GM21576 (cell line): Measurements from ENCODE around the gene HTR4.

Experiments used
- ATAC-seq: cut with Tn5 transposase; IDR thresholded peaks from one replicate; pipeline ENCODE4 v1.9.1; 2021; ENCODE audit warnings: mild to moderate bottlenecking, moderate library complexity; ENCODE audit not compliant: unreplicated experiment

HTR4 gene

GRCh38 chr5:148615644-148616275 lies 38.6 kb downstream of the HTR4 start:
- ATAC-seq: no peak

GRCh38 chr5:148607406-148607805 lies 46.9 kb downstream of the HTR4 start:
- ATAC-seq: no peak

GRCh38 chr5:148606296-148606695 lies 48.0 kb downstream of the HTR4 start:
- ATAC-seq: no peak

GRCh38 chr5:148599187-148599586 lies 55.1 kb downstream of the HTR4 start:
- no peak for ATAC-seq

- ATAC-seq: no peak
Observed at GRCh38 chr5:148595697-148596096, 58.6 kb downstream of the HTR4 start.

- no peak for ATAC-seq
Observed at GRCh38 chr5:148586796-148587195, 67.5 kb downstream of the HTR4 start.

GRCh38 chr5:148585988-148586387 lies 68.3 kb downstream of the HTR4 start:
- no peak for ATAC-seq

GRCh38 chr5:148584103-148584502 lies 70.2 kb downstream of the HTR4 start:
- no peak for ATAC-seq

GRCh38 chr5:148583421-148583965 lies 70.8 kb downstream of the HTR4 start:
- ATAC-seq: no peak

- ATAC-seq: no peak
Observed at GRCh38 chr5:148574167-148574566, 80.2 kb downstream of the HTR4 start.

GRCh38 chr5:148573374-148573773 lies 81.0 kb downstream of the HTR4 start:
- ATAC-seq: no peak

- no peak for ATAC-seq
Observed at GRCh38 chr5:148569948-148570347, 84.4 kb downstream of the HTR4 start.

GRCh38 chr5:148565148-148565547 lies 89.2 kb downstream of the HTR4 start:
- no peak for ATAC-seq

- ATAC-seq: no peak
Observed at GRCh38 chr5:148563021-148563420, 91.3 kb downstream of the HTR4 start.

GRCh38 chr5:148561801-148562311 lies 92.5 kb downstream of the HTR4 start:
- ATAC-seq: no peak

GRCh38 chr5:148559461-148559860 lies 94.9 kb downstream of the HTR4 start:
- ATAC-seq: no peak

- no peak for ATAC-seq
Observed at GRCh38 chr5:148558892-148559291, 95.4 kb downstream of the HTR4 start.

GRCh38 chr5:148556835-148557234 lies 97.5 kb downstream of the HTR4 start:
- no peak for ATAC-seq

- no peak for ATAC-seq
Observed at GRCh38 chr5:148554621-148555020, 99.7 kb downstream of the HTR4 start.

- ATAC-seq: no peak
Observed at GRCh38 chr5:148543727-148544126, 110.6 kb downstream of the HTR4 start.

GRCh38 chr5:148542812-148543211 lies 111.5 kb downstream of the HTR4 start:
- no peak for ATAC-seq

- no peak for ATAC-seq
Observed at GRCh38 chr5:148541054-148541835, 113.1 kb downstream of the HTR4 start.
